ENCODE data around the gene NAPA.

The NAPA gene

DNA sequence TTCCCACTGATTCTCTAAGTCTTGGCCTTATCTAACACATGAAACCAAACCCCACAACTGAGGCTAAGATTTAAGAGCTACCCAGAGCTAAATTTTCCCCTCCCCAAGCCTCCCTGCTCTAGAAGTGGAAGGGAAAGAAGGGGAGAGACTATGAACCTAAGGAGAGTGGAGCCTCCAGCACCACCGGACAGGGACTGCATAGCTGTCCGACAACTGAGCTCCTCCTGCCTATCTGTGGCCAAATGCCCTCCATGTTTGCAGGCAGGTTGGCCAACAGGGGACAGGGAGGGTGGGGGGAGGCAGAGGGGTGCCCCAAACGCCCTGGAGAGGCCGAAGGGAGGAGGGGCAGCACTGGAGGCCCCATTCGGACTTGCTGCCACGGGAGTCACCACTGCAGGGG lies 6.0 kb upstream of the NAPA start:
- H3K27me3 ChIP-seq (ENCODE audit: insufficient read depth, poor library complexity, severe bottlenecking), result peaks cover 4% of the 10 kb centered on the region
- no peak for DNase-seq (ENCODE audit: low read depth in 1 of 2, low spot score in 1 of 2)
- no peak for TF ChIP-seq POLR2AphosphoS5 (IDR thresholded peaks at IDR 0.05; ENCODE audit: low read depth)
- TF ChIP-seq, protein P1, sequence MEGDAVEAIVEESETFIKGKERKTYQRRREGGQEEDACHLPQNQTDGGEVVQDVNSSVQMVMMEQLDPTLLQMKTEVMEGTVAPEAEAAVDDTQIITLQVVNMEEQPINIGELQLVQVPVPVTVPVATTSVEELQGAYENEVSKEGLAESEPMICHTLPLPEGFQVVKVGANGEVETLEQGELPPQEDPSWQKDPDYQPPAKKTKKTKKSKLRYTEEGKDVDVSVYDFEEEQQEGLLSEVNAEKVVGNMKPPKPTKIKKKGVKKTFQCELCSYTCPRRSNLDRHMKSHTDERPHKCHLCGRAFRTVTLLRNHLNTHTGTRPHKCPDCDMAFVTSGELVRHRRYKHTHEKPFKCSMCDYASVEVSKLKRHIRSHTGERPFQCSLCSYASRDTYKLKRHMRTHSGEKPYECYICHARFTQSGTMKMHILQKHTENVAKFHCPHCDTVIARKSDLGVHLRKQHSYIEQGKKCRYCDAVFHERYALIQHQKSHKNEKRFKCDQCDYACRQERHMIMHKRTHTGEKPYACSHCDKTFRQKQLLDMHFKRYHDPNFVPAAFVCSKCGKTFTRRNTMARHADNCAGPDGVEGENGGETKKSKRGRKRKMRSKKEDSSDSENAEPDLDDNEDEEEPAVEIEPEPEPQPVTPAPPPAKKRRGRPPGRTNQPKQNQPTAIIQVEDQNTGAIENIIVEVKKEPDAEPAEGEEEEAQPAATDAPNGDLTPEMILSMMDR (IDR thresholded peaks at IDR 0.05; ENCODE audit: insufficient read depth, low read length), result no peak
- TF ChIP-seq, protein P2, sequence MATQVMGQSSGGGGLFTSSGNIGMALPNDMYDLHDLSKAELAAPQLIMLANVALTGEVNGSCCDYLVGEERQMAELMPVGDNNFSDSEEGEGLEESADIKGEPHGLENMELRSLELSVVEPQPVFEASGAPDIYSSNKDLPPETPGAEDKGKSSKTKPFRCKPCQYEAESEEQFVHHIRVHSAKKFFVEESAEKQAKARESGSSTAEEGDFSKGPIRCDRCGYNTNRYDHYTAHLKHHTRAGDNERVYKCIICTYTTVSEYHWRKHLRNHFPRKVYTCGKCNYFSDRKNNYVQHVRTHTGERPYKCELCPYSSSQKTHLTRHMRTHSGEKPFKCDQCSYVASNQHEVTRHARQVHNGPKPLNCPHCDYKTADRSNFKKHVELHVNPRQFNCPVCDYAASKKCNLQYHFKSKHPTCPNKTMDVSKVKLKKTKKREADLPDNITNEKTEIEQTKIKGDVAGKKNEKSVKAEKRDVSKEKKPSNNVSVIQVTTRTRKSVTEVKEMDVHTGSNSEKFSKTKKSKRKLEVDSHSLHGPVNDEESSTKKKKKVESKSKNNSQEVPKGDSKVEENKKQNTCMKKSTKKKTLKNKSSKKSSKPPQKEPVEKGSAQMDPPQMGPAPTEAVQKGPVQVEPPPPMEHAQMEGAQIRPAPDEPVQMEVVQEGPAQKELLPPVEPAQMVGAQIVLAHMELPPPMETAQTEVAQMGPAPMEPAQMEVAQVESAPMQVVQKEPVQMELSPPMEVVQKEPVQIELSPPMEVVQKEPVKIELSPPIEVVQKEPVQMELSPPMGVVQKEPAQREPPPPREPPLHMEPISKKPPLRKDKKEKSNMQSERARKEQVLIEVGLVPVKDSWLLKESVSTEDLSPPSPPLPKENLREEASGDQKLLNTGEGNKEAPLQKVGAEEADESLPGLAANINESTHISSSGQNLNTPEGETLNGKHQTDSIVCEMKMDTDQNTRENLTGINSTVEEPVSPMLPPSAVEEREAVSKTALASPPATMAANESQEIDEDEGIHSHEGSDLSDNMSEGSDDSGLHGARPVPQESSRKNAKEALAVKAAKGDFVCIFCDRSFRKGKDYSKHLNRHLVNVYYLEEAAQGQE (IDR thresholded peaks at IDR 0.05; ENCODE audit: insufficient replicate concordance, low read depth), result no peak
- TF ChIP-seq GABPA (IDR thresholded peaks at IDR 0.05; ENCODE audit: low read depth), result no peak
- TF ChIP-seq SPI1 (IDR thresholded peaks at IDR 0.05; ENCODE audit: borderline replicate concordance, low read depth), result no peak
- H3K27ac ChIP-seq (replicated peaks), result no peak overlapping the region
- no peak overlapping the region for H3K4me3 ChIP-seq (replicated peaks; ENCODE audit: insufficient read depth, low read length)

DNA sequence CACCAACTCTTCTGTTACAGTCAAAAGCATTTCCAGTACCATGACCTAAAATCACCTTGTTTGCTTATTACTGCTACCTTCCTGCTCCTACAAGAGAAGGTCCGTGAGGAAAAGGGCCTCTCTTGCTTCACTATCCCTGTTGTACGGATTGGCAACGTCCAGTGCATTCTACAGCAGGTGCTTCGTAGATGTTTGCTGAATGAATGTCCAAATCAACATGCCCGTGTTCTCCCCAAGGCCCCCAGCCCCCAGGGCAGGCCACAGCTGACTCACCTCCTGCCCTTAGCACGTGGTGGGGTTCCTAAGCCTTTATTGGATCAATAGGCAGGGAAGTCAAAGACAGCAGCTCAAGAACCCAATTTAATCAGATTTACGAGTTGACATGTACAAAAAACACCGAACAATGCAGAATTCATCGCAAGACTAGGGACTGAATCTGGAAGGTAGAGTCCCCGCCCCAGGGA lies 5.5 kb upstream of the NAPA start:
- Histone ChIP-seq H3K27me3 (ENCODE audit: insufficient read depth, poor library complexity, severe bottlenecking) (peaks cover 4% of the 10 kb centered on the region), H3K4me3 (replicated peaks; ENCODE audit: insufficient read depth, low read length) (no peak overlapping the region), H3K27ac (replicated peaks) (no peak overlapping the region)
- DNase-seq (ENCODE audit: low read depth in 1 of 2, low spot score in 1 of 2), result no peak
- TF ChIP-seq SPI1 (IDR thresholded peaks at IDR 0.05; ENCODE audit: borderline replicate concordance, low read depth) (no peak), GABPA (IDR thresholded peaks at IDR 0.05; ENCODE audit: low read depth) (no peak), POLR2AphosphoS5 (IDR thresholded peaks at IDR 0.05; ENCODE audit: low read depth) (no peak)
- TF ChIP-seq, protein P1 (IDR thresholded peaks at IDR 0.05; ENCODE audit: insufficient read depth, low read length), result no peak
- TF ChIP-seq, protein P2 (IDR thresholded peaks at IDR 0.05; ENCODE audit: insufficient replicate concordance, low read depth), result no peak

DNA sequence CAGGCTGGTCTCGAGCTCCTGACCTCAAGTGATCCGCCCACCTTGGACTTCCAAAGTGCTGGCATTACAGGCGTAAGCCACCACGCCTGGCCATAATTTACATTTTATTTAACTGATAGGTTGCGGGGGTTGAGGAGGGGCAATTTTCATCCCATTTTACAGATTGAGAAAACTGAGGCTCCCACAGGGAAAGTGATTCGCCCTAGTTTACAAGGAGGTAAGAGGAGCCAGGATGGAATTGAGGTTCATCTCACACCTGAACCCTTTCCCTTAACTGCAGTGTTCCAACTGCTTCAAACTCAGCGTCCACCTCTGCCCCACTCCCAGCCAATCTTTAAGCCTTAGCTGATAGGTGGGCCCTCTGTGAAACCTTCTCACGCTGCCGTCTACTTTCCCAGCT lies 4.0 kb upstream of the NAPA start:
- Histone ChIP-seq H3K27ac (replicated peaks) (no peak overlapping the region), H3K27me3 (ENCODE audit: insufficient read depth, poor library complexity, severe bottlenecking) (peaks cover 4% of the 10 kb centered on the region), H3K4me3 (replicated peaks; ENCODE audit: insufficient read depth, low read length) (no peak overlapping the region)
- TF ChIP-seq POLR2AphosphoS5 (IDR thresholded peaks at IDR 0.05; ENCODE audit: low read depth), result no peak
- TF ChIP-seq, protein P2 (IDR thresholded peaks at IDR 0.05; ENCODE audit: insufficient replicate concordance, low read depth), result no peak
- TF ChIP-seq, protein P1 (IDR thresholded peaks at IDR 0.05; ENCODE audit: insufficient read depth, low read length), result no peak
- TF ChIP-seq GABPA (IDR thresholded peaks at IDR 0.05; ENCODE audit: low read depth), result no peak
- no peak for TF ChIP-seq SPI1 (IDR thresholded peaks at IDR 0.05; ENCODE audit: borderline replicate concordance, low read depth)
- no peak for DNase-seq (ENCODE audit: low read depth in 1 of 2, low spot score in 1 of 2)
